ENCODE data around the gene SOWAHA.
"Not testable (repeated sequence)": the region's sequence is repeated elsewhere in the genome, so short reads cannot be mapped to it uniquely, and the experiment has no call there.

The SOWAHA gene

DNA sequence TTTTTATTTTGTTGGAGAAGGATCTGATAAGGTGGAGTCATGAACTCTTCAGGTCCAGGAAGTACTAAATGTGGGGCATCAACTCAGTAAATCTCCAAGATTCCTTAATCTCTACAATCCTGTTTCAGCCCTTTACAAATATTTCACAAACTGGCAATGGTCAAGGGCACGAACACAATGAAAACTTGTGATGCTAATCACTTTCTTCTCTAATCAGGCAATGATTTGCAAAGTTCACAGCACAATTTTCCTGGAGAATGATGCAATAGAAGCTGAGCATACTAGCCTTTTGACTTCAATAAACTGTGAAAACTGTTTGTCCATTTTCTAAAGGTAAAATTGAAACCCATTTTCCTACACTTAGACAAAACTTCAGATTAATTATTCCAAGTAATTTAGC lies 36.2 kb downstream of the SOWAHA start:
- Histone ChIP-seq H3K27me3 (ENCODE audit: control insufficient read depth, insufficient read depth, low read length) (no peaks in the 10 kb centered on the region), H3K4me3 (ENCODE audit: low read depth, low read length) (no peak overlapping the region)

DNA sequence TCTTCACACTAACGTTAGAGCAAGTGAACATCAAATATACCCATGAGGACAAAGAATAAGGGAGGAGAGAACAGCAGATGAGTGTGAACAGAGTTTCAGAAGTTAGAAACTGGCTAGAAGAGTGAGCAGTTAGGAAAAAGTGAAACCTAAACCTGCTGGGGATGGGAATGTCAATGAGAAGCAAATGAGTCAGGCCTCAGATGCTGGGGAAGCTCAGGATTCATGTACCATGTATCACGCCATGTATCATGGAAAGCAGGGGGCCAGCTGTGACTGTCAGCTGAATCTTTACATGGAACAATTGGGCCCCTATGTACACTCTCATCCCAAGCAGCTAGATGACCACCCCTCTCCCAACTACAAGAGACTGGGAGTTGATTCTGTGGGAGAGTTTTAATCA lies 37.0 kb downstream of the SOWAHA start:
- Histone ChIP-seq H3K9me3 (ENCODE audit: control insufficient read depth, insufficient read depth, low read length) (no peaks in the 10 kb centered on the region), H3K4me1 (ENCODE audit: control insufficient read depth, insufficient read depth, low read length) (no peaks in the 10 kb centered on the region), H3K9ac (ENCODE audit: low read depth, low read length) (no peak overlapping the region), H3K4me3 (ENCODE audit: low read depth, low read length) (no peak overlapping the region), H3K36me3 (ENCODE audit: control insufficient read depth, insufficient read depth, low read length) (no peaks in the 10 kb centered on the region), H3K27me3 (ENCODE audit: control insufficient read depth, insufficient read depth, low read length) (no peaks in the 10 kb centered on the region)

More for the DNA sequence above, 36.2 kb downstream of the SOWAHA start:
- no peaks in the 10 kb centered on the region for H3K36me3 ChIP-seq (ENCODE audit: control insufficient read depth, insufficient read depth, low read length)
- no peaks in the 10 kb centered on the region for H3K4me1 ChIP-seq (ENCODE audit: control insufficient read depth, insufficient read depth, low read length)
- no peak overlapping the region for H3K9ac ChIP-seq (ENCODE audit: low read depth, low read length)
- H3K9me3 ChIP-seq (ENCODE audit: control insufficient read depth, insufficient read depth, low read length): no peaks in the 10 kb centered on the region

DNA sequence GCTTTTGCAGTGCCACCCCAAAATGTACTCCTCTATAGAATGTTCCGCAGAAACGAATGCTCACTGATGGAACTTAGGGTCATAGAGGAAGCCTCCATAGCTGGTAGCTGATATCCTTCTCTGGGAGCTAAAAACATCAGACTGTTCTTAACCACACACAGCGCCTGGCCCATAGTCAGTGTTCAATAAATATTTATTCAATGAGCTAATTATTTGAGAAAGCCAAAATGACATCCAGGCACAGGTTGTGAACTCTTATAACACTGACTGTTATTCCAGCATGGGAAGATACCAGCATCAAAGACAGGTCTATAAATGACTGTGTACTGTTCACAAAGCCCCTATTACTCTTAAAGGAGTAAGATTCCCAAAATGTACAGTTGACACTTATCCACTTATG lies 40.2 kb downstream of the SOWAHA start:
- Histone ChIP-seq H3K9me3 (ENCODE audit: control insufficient read depth, insufficient read depth, low read length) (no peaks in the 10 kb centered on the region), H3K9ac (ENCODE audit: low read depth, low read length) (no peak overlapping the region), H3K27me3 (ENCODE audit: control insufficient read depth, insufficient read depth, low read length) (no peaks in the 10 kb centered on the region), H3K4me1 (ENCODE audit: control insufficient read depth, insufficient read depth, low read length) (no peaks in the 10 kb centered on the region), H3K4me3 (ENCODE audit: low read depth, low read length) (no peak overlapping the region), H3K36me3 (ENCODE audit: control insufficient read depth, insufficient read depth, low read length) (no peaks in the 10 kb centered on the region)

DNA sequence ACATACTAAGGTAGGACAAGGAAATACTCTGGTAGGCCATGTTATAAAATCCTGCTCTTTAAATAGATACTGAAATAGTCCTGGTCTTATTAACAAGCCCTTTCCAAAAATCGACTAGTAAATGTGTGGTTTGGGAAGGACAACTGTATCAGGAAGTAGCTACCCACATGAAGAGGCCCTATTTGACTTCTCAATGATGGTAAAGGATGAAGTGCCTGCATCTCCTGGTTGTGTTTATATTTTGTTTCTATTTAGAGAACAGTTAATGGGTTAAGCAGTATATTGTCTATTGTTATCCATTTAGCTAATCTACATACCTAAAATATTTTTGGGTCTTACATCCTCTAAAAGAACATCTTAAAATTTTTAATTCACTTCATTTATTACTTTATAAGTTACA lies 40.7 kb downstream of the SOWAHA start:
- Histone ChIP-seq H3K9me3 (ENCODE audit: control insufficient read depth, insufficient read depth, low read length) (no peaks in the 10 kb centered on the region), H3K4me3 (ENCODE audit: low read depth, low read length) (no peak overlapping the region), H3K36me3 (ENCODE audit: control insufficient read depth, insufficient read depth, low read length) (no peaks in the 10 kb centered on the region), H3K4me1 (ENCODE audit: control insufficient read depth, insufficient read depth, low read length) (no peaks in the 10 kb centered on the region), H3K9ac (ENCODE audit: low read depth, low read length) (no peak overlapping the region), H3K27me3 (ENCODE audit: control insufficient read depth, insufficient read depth, low read length) (no peaks in the 10 kb centered on the region)

DNA sequence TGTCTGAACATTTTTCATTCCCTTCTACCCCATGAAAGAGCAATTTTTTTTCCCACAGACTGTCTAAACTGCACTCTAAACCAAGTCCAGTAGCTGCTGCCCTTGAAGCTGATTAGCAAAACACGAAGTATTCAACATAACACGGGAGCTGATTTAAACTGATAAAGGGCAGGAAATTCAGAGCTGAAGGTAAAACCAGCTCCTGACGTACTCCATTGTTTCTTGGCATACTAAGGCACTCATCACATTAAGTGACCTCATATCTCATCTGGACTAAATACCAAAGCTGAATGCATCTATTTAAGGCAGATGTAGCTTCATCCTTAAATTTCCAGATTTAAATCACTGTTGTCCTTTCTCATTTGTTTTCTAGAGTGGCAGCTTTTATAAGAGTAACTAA lies 41.2 kb downstream of the SOWAHA start:
- H3K9ac ChIP-seq (ENCODE audit: low read depth, low read length): no peak overlapping the region
- H3K4me3 ChIP-seq (ENCODE audit: low read depth, low read length): no peak overlapping the region
- H3K27me3 ChIP-seq (ENCODE audit: control insufficient read depth, insufficient read depth, low read length): no peaks in the 10 kb centered on the region
- no peaks in the 10 kb centered on the region for H3K9me3 ChIP-seq (ENCODE audit: control insufficient read depth, insufficient read depth, low read length)
- H3K4me1 ChIP-seq (ENCODE audit: control insufficient read depth, insufficient read depth, low read length): no peaks in the 10 kb centered on the region
- no peaks in the 10 kb centered on the region for H3K36me3 ChIP-seq (ENCODE audit: control insufficient read depth, insufficient read depth, low read length)

DNA sequence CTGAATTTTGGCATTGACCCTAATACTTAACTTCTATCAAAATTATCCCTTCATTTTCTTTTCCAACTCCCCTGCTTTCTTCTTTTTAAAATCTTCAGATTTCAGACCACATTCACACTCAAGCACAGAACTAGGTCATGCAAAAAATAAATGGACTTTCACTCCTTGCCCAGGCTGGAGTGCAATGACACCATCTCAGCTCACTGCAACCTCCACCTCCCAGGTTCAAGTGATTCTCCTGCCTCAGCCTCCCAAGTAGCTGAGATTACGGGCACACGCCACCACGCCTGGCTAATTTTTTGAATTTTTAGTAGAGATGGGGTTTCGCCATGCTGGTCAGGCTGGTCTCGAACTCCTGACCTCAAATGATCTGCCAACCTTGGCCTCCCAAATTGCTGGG lies 41.9 kb downstream of the SOWAHA start:
- not testable (repeated sequence) for H3K36me3 ChIP-seq (ENCODE audit: control insufficient read depth, insufficient read depth, low read length); H3K27me3 ChIP-seq (ENCODE audit: control insufficient read depth, insufficient read depth, low read length); H3K9ac ChIP-seq (ENCODE audit: low read depth, low read length); H3K4me3 ChIP-seq (ENCODE audit: low read depth, low read length); H3K4me1 ChIP-seq (ENCODE audit: control insufficient read depth, insufficient read depth, low read length); H3K9me3 ChIP-seq (ENCODE audit: control insufficient read depth, insufficient read depth, low read length)

DNA sequence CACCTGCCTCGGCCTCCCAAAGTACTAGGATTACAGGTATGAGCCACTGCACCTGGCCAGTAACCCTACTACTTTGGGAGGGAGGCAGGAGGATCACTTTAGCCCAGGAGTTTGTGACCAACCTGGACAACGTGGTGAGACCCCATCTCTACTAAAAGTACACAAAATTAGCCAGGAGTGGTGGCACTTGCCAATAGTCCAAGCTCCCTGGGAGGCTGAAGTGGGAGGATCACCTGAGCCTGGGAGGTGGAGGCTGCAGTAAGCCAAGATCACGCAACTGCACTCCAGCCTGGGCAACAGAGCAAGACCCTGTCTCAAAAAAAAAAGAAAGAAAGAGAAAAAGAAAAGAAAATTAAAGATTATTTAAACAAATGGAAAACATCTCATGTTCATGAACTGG lies 42.9 kb downstream of the SOWAHA start:
- Histone ChIP-seq H3K9ac (ENCODE audit: low read depth, low read length) (no peak overlapping the region), H3K4me3 (ENCODE audit: low read depth, low read length) (no peak overlapping the region), H3K36me3 (ENCODE audit: control insufficient read depth, insufficient read depth, low read length) (no peaks in the 10 kb centered on the region), H3K4me1 (ENCODE audit: control insufficient read depth, insufficient read depth, low read length) (no peaks in the 10 kb centered on the region), H3K27me3 (ENCODE audit: control insufficient read depth, insufficient read depth, low read length) (no peaks in the 10 kb centered on the region), H3K9me3 (ENCODE audit: control insufficient read depth, insufficient read depth, low read length) (no peaks in the 10 kb centered on the region)

DNA sequence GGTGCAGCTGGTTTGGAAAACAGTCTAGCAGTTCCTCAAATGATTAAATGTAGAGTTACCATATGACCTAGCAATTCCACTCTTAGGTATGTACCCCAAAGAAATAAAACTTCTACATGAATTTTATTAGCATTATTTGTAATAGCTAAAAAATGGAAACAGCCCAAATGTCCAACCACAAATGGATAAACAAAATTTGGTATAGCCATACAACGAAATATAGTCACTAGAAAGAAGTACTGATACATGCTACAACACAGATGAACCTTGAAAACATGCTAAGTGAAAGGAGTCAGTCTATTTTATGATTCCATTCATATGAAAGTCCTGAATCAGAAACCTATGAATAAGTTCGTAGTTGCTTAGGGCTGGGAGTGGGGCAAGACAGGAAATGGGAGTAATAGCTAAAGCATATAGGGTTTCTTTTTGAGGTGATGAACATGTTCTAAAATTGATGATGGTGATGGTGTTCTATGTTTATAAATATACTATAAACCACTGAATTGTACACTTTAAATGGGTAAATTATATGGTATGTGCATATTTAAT lies 46.9 kb downstream of the SOWAHA start:
- no peaks in the 10 kb centered on the region for H3K36me3 ChIP-seq (ENCODE audit: control insufficient read depth, insufficient read depth, low read length)
- H3K27me3 ChIP-seq (ENCODE audit: control insufficient read depth, insufficient read depth, low read length): no peaks in the 10 kb centered on the region
- H3K4me3 ChIP-seq (ENCODE audit: low read depth, low read length): no peak overlapping the region
- no peaks in the 10 kb centered on the region for H3K4me1 ChIP-seq (ENCODE audit: control insufficient read depth, insufficient read depth, low read length)
- H3K9me3 ChIP-seq (ENCODE audit: control insufficient read depth, insufficient read depth, low read length): no peaks in the 10 kb centered on the region
- H3K9ac ChIP-seq (ENCODE audit: low read depth, low read length): no peak overlapping the region

DNA sequence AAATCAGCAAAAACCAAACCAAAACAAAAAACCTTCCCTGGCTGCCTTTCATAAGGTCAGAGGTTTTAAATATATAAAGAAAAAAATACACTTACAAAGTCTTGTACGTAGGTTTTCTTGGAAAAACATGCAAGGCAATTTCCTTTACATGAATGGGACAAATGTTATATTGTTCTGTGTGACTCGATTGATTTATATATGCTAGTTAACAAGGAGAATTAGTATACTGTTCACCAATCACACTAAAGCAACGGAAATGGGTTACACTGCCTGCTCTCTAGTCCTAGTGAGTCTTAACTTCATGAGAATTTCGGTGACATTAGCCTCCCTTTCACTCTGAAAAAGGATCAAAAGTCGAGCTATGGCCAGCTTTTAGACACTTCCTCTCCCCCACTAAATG lies 47.6 kb downstream of the SOWAHA start:
- H3K9me3 ChIP-seq (ENCODE audit: control insufficient read depth, insufficient read depth, low read length): no peaks in the 10 kb centered on the region
- no peaks in the 10 kb centered on the region for H3K36me3 ChIP-seq (ENCODE audit: control insufficient read depth, insufficient read depth, low read length)
- H3K27me3 ChIP-seq (ENCODE audit: control insufficient read depth, insufficient read depth, low read length): no peaks in the 10 kb centered on the region
- H3K9ac ChIP-seq (ENCODE audit: low read depth, low read length): no peak overlapping the region
- no peak overlapping the region for H3K4me3 ChIP-seq (ENCODE audit: low read depth, low read length)
- H3K4me1 ChIP-seq (ENCODE audit: control insufficient read depth, insufficient read depth, low read length): peaks cover 4% of the 10 kb centered on the region

DNA sequence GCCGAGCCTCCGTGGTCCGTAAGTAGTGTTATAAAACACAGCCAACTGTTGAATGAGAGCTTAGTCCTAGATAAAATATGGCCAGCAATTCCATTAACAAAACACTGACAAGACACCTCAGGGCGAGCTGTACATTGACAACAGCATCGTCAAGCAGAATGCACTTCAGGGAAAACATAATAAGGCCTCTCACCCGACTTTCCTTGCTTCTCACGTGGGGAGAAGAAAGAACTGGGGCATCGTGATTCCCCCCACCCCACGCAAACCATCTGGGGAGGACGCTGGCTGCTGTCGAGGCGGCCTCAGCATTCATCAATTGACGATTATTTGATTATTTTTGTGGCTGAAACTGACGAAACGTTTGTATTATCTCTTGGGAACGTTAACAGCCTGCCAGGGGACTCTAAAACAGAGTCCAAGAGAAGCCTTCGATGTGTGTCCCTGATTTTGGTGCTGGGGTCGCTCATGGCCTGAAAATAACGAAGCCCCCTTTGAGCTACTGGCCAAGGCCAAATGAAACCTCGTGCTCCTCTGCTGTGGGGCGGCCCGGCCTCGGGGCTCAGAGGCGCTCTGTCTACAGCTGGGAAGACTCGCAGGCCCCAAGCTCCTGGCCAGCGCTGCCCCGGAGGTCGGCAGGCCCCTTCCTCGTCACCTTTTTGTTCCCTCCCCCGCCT lies 52.7 kb downstream of the SOWAHA start:
- Histone ChIP-seq H3K36me3 (ENCODE audit: control insufficient read depth, insufficient read depth, low read length) (peaks cover 8% of the 10 kb centered on the region), H3K9ac (ENCODE audit: low read depth, low read length) (peak overlapping the region; percentile 74), H3K4me3 (ENCODE audit: low read depth, low read length) (peak overlapping the region; percentile 89)

More for the DNA sequence above, 52.7 kb downstream of the SOWAHA start:
- Histone ChIP-seq H3K9me3 (ENCODE audit: control insufficient read depth, insufficient read depth, low read length) (no peaks in the 10 kb centered on the region), H3K27me3 (ENCODE audit: control insufficient read depth, insufficient read depth, low read length) (no peaks in the 10 kb centered on the region), H3K4me1 (ENCODE audit: control insufficient read depth, insufficient read depth, low read length) (peaks cover 5% of the 10 kb centered on the region)

Measured in iPS-15b (cell line).